Stomach (tissue), 4 donors: Measurements from ENCODE around the gene CDADC1.
"Not testable (repeated sequence)": the region's sequence is repeated elsewhere in the genome, so short reads cannot be mapped to it uniquely, and the experiment has no call there.

Experiments used
- POLR2A ChIP-seq, 4 donors: fragments of 450-650 bp; IDR thresholded peaks; one replicate each; pipeline ENCODE4 v1.6.1; 2016; ENCODE audit warnings: antibody characterized with exemption in 4 of 4, control low read depth in 2 of 4, mild to moderate bottlenecking in 1 of 4, moderate library complexity in 1 of 4
- TF ChIP-seq, protein P1 (sequence below), 7 experiments: fragments of 450-650 bp in 4 of 7; fragments of 200-600 bp in 3 of 7; sonication (generic) in 3 of 7; IDR thresholded peaks; one replicate each; pipeline ENCODE4 v1.5.1; 2016 to 2019; ENCODE audit warnings: antibody characterized with exemption in 7 of 7, control low read depth in 2 of 7, mild to moderate bottlenecking in 1 of 7

DNA sequence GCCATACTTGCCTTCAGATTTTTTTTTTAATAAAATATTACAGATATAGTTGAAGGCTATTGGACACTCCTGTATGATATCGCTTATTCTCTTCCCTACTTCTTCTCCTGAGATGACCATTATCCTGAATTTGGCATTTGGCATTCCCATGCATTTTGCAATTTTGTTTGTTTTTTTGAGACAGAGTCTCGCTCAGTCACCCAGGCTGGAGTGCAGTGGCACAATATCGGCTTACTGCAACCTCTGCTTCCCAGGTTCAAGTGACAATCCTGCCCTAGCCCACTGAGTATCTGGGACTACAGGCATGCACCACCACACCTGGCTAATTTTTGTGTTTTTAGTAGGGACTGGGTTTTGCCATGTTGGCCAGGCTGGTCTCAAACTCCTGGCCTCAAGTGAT lies 79.4 kb downstream of the CDADC1 start:
- TF ChIP-seq, protein P1, sequence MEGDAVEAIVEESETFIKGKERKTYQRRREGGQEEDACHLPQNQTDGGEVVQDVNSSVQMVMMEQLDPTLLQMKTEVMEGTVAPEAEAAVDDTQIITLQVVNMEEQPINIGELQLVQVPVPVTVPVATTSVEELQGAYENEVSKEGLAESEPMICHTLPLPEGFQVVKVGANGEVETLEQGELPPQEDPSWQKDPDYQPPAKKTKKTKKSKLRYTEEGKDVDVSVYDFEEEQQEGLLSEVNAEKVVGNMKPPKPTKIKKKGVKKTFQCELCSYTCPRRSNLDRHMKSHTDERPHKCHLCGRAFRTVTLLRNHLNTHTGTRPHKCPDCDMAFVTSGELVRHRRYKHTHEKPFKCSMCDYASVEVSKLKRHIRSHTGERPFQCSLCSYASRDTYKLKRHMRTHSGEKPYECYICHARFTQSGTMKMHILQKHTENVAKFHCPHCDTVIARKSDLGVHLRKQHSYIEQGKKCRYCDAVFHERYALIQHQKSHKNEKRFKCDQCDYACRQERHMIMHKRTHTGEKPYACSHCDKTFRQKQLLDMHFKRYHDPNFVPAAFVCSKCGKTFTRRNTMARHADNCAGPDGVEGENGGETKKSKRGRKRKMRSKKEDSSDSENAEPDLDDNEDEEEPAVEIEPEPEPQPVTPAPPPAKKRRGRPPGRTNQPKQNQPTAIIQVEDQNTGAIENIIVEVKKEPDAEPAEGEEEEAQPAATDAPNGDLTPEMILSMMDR (IDR thresholded peaks at IDR 0.05): not testable (repeated sequence)
- not testable (repeated sequence) for TF ChIP-seq POLR2A (IDR thresholded peaks at IDR 0.05)
